Measurements from ENCODE around the gene ITPR2. TPM values are rescaled to one million over a fixed set of nuclear protein-coding genes. Genes with fewer than 3 reads are reported as not detected.

The ITPR2 gene
- total RNA-seq, 1 donor from 2014 or later = 74.5 TPM

- no peak overlapping the region for H3K4me3 Mint-ChIP-seq
- intact Hi-C loops (cut with micrococcal nuclease) = no loop called here
- DNase-seq (no peak), ATAC-seq (ENCODE audit: low read depth) (no peak)
- no peaks in the 10 kb centered on the region for H3K27me3 Mint-ChIP-seq
- TF ChIP-seq CTCF (IDR thresholded peaks at IDR 0.05) = no peak
- H3K9me3 Mint-ChIP-seq = peaks cover 3% of the 10 kb centered on the region
- peaks cover 3% of the 10 kb centered on the region for H3K4me1 Mint-ChIP-seq
- no peak overlapping the region for H3K27ac Mint-ChIP-seq
- ChIA-PET POLR2A (no interaction called here), CTCF (interaction anchor here (1.3 kb wide), 1 partner anchor 11 kb away, joined by 3 read pairs; no protein-coding TSS in a partner anchor)
- peaks cover 10% of the 10 kb centered on the region for H3K36me3 Mint-ChIP-seq (ENCODE audit: low read depth)
Observed at GRCh38 chr12:26514364-26514763, 318.6 kb downstream of the ITPR2 start.

- intact Hi-C loops (cut with micrococcal nuclease) = no loop called here
- no peak for TF ChIP-seq CTCF (IDR thresholded peaks at IDR 0.05)
- Mint-ChIP-seq H3K9me3 (peaks cover 3% of the 10 kb centered on the region), H3K27me3 (no peaks in the 10 kb centered on the region), H3K4me3 (no peak overlapping the region), H3K36me3 (ENCODE audit: low read depth) (peaks cover 13% of the 10 kb centered on the region), H3K27ac (no peak overlapping the region), H3K4me1 (peaks cover 3% of the 10 kb centered on the region)
- DNase-seq (no peak), ATAC-seq (ENCODE audit: low read depth) (no peak)
- ChIA-PET CTCF (interaction anchor here (1.3 kb wide), 1 partner anchor 10 kb away, joined by 4 read pairs; no protein-coding TSS in a partner anchor), POLR2A (interaction anchor here (0.6 kb wide), 1 partner anchor 51 kb away, joined by 3 read pairs; no protein-coding TSS in a partner anchor)
Observed at GRCh38 chr12:26513363-26514043, 319.5 kb downstream of the ITPR2 start.

GRCh38 chr12:26512213-26512612 lies 320.8 kb downstream of the ITPR2 start:
- CTCF ChIA-PET = no interaction called here
- Mint-ChIP-seq H3K27me3 (no peaks in the 10 kb centered on the region), H3K27ac (no peak overlapping the region), H3K36me3 (ENCODE audit: low read depth) (peaks cover 7% of the 10 kb centered on the region), H3K4me3 (no peak overlapping the region), H3K4me1 (peaks cover 1% of the 10 kb centered on the region), H3K9me3 (no peaks in the 10 kb centered on the region)
- no peak for TF ChIP-seq CTCF (IDR thresholded peaks at IDR 0.05)
- DNase-seq = no peak
- POLR2A ChIA-PET = no interaction called here
- intact Hi-C loops (cut with micrococcal nuclease) = no loop called here
- ATAC-seq (ENCODE audit: low read depth) = no peak

- no peak overlapping the region for H3K4me3 Mint-ChIP-seq
- no peak overlapping the region for H3K27ac Mint-ChIP-seq
- H3K27me3 Mint-ChIP-seq = no peaks in the 10 kb centered on the region
- TF ChIP-seq CTCF (IDR thresholded peaks at IDR 0.05) = no peak
- H3K9me3 Mint-ChIP-seq = no peaks in the 10 kb centered on the region
- ChIA-PET CTCF (no interaction called here), POLR2A (no interaction called here)
- H3K4me1 Mint-ChIP-seq = no peaks in the 10 kb centered on the region
- peaks cover 15% of the 10 kb centered on the region for H3K36me3 Mint-ChIP-seq (ENCODE audit: low read depth)
- DNase-seq (no peak), ATAC-seq (ENCODE audit: low read depth) (no peak)
- intact Hi-C loops (cut with micrococcal nuclease) = no loop called here
Observed at GRCh38 chr12:26510354-26510674, 322.7 kb downstream of the ITPR2 start.

GRCh38 chr12:26507613-26508012 lies 325.4 kb downstream of the ITPR2 start:
- H3K27ac Mint-ChIP-seq = no peak overlapping the region
- DNase-seq (no peak), ATAC-seq (ENCODE audit: low read depth) (no peak)
- no peaks in the 10 kb centered on the region for H3K4me1 Mint-ChIP-seq
- intact Hi-C loops (cut with micrococcal nuclease) = no loop called here
- no peak overlapping the region for H3K4me3 Mint-ChIP-seq
- peaks cover 25% of the 10 kb centered on the region for H3K36me3 Mint-ChIP-seq (ENCODE audit: low read depth)
- CTCF ChIA-PET = no interaction called here
- TF ChIP-seq CTCF (IDR thresholded peaks at IDR 0.05) = no peak
- peaks cover 2% of the 10 kb centered on the region for H3K9me3 Mint-ChIP-seq
- POLR2A ChIA-PET = interaction anchor here (0.7 to 0.9 kb wide), 2 partner anchors 11 to 88 kb away, joined by 4 to 9 read pairs; no protein-coding TSS in a partner anchor
- no peaks in the 10 kb centered on the region for H3K27me3 Mint-ChIP-seq

Data from activated B cell treated with CpG ODN at 0.5 μM for 24 hours (primary cell).